Measurements from ENCODE around the gene CDH12.

Gene CDH12

GRCh38 chr5:21776466-21776865 lies 1076.7 kb downstream of the CDH12 start:
- FAIRE-seq (peak; percentile 27), DNase-seq (ENCODE audit: insufficient read length, low spot score) (no peak)
- TF ChIP-seq POLR2A (IDR thresholded peaks at IDR 0.05; ENCODE audit: low read depth, low read length), result no peak

GRCh38 chr5:21774801-21775200 lies 1078.3 kb downstream of the CDH12 start:
- FAIRE-seq (peak; percentile 84), DNase-seq (ENCODE audit: insufficient read length, low spot score) (peak; percentile 9)
- no peak for TF ChIP-seq POLR2A (IDR thresholded peaks at IDR 0.05; ENCODE audit: low read depth, low read length)

GRCh38 chr5:21774281-21774680 lies 1078.9 kb downstream of the CDH12 start:
- no peak for TF ChIP-seq POLR2A (IDR thresholded peaks at IDR 0.05; ENCODE audit: low read depth, low read length)
- no peak for FAIRE-seq
- no peak for DNase-seq (ENCODE audit: insufficient read length, low spot score)

- FAIRE-seq (no peak), DNase-seq (ENCODE audit: insufficient read length, low spot score) (no peak)
- no peak for TF ChIP-seq POLR2A (IDR thresholded peaks at IDR 0.05; ENCODE audit: low read depth, low read length)
These were observed 1079.7 kb downstream of the CDH12 start for GRCh38 chr5:21773456-21773855.

GRCh38 chr5:21765406-21765805 lies 1087.7 kb downstream of the CDH12 start:
- TF ChIP-seq POLR2A (IDR thresholded peaks at IDR 0.05; ENCODE audit: low read depth, low read length), result no peak
- no peak for FAIRE-seq
- DNase-seq (ENCODE audit: insufficient read length, low spot score), result no peak

GRCh38 chr5:21739096-21739495 lies 1114.0 kb downstream of the CDH12 start:
- DNase-seq (ENCODE audit: insufficient read length, low spot score) (no peak), FAIRE-seq (no peak)
- no peak for TF ChIP-seq POLR2A (IDR thresholded peaks at IDR 0.05; ENCODE audit: low read depth, low read length)

- DNase-seq (ENCODE audit: insufficient read length, low spot score) (no peak), FAIRE-seq (no peak)
- TF ChIP-seq POLR2A (IDR thresholded peaks at IDR 0.05; ENCODE audit: low read depth, low read length), result no peak
These were observed 1129.6 kb downstream of the CDH12 start for GRCh38 chr5:21723500-21723899.

- DNase-seq (ENCODE audit: insufficient read length, low spot score) (no peak), FAIRE-seq (peak; percentile 80)
- no peak for TF ChIP-seq POLR2A (IDR thresholded peaks at IDR 0.05; ENCODE audit: low read depth, low read length)
These were observed 1141.0 kb downstream of the CDH12 start for GRCh38 chr5:21711866-21712758.

GRCh38 chr5:21709770-21710169 lies 1143.4 kb downstream of the CDH12 start:
- TF ChIP-seq POLR2A (IDR thresholded peaks at IDR 0.05; ENCODE audit: low read depth, low read length), result no peak
- FAIRE-seq (peak; percentile 48), DNase-seq (ENCODE audit: insufficient read length, low spot score) (no peak)

- no peak for TF ChIP-seq POLR2A (IDR thresholded peaks at IDR 0.05; ENCODE audit: low read depth, low read length)
- no peak for DNase-seq (ENCODE audit: insufficient read length, low spot score)
- FAIRE-seq, result no peak
These were observed 1148.0 kb downstream of the CDH12 start for GRCh38 chr5:21704974-21705668.

GRCh38 chr5:21701317-21701716 lies 1151.8 kb downstream of the CDH12 start:
- FAIRE-seq (peak; percentile 86), DNase-seq (ENCODE audit: insufficient read length, low spot score) (no peak)
- no peak for TF ChIP-seq POLR2A (IDR thresholded peaks at IDR 0.05; ENCODE audit: low read depth, low read length)

Measured in H54 (cell line).